Lung (tissue), 16 donors: ENCODE data around the gene PSMA6. TPM values are rescaled to one million over a fixed set of nuclear protein-coding genes. Genes with fewer than 3 reads are reported as not detected.
A peak's percentile ranks its signal among the peaks of the same experiment; 100 is the strongest.

Experiments used
- ATAC-seq: fragments of 200-7000 bp; cut with Tn5 transposase; one replicate; pipeline ENCODE4 v1.9.1; 2020; ENCODE audit warnings: moderate number of reproducible peaks; ENCODE audit not compliant: insufficient read depth, low FRiP score
- DNase-seq, 3 donors: peaks; one replicate each; pipeline ENCODE4 v3.0.0-alpha.2; 2013 to 2017
- H3K27ac ChIP-seq, 2 donors: one replicate each; pipeline ENCODE4 v1.5.1; 2013; ENCODE audit warnings: mild to moderate bottlenecking in 2 of 2, moderate library complexity in 2 of 2, control low read depth in 1 of 2, inconsistent platforms in 1 of 2, low read depth in 1 of 2, low read length in 1 of 2
- H3K27me3 ChIP-seq, 3 donors: one replicate each; pipeline ENCODE4 v1.5.1; 2013; ENCODE audit warnings: low read length in 2 of 3; ENCODE audit not compliant: control insufficient read depth in 3 of 3, insufficient read depth in 3 of 3
- H3K36me3 ChIP-seq, 4 donors: one replicate each; pipeline ENCODE4 v1.5.1; 2013; ENCODE audit warnings: low read length in 4 of 4, mild to moderate bottlenecking in 1 of 4, moderate library complexity in 1 of 4; ENCODE audit not compliant: control insufficient read depth in 4 of 4, insufficient read depth in 4 of 4
- H3K4me1 ChIP-seq, 5 donors: one replicate each; pipeline ENCODE4 v1.5.1; 2013; ENCODE audit warnings: low read length in 5 of 5, mild to moderate bottlenecking in 2 of 5, moderate library complexity in 1 of 5; ENCODE audit not compliant: control insufficient read depth in 5 of 5, insufficient read depth in 5 of 5
- H3K4me3 ChIP-seq: one replicate; pipeline ENCODE4 v1.5.1; 2013; ENCODE audit warnings: mild to moderate bottlenecking, control low read depth, moderate library complexity
- H3K9ac ChIP-seq, 2 donors: one replicate each; pipeline ENCODE4 v1.5.1; 2013; ENCODE audit warnings: low read length in 2 of 2, control low read depth in 1 of 2; ENCODE audit not compliant: insufficient read depth in 1 of 2
- H3K9me3 ChIP-seq, 4 donors: one replicate each; pipeline ENCODE4 v1.5.1; 2013; ENCODE audit warnings: low read length in 3 of 4, mild to moderate bottlenecking in 1 of 4, moderate library complexity in 1 of 4; ENCODE audit not compliant: control insufficient read depth in 4 of 4, insufficient read depth in 3 of 4
- WGBS, 2 donors: extraction: QIAGEN DNeasy Blood & Tissue Kit; methylation state at CpG; one replicate each; pipeline ENCODE4 v1.1.7; 2013; 5-methylcytosine and 5-hydroxymethylcytosine counted together
- long read RNA-seq, 5 donors: transcript quantifications; one replicate each; lab custom pipeline, GENCODE V29; 2026
- polyA plus RNA-seq, 2 donors: library from polyadenylated mRNA; stranded (reverse); fragments of 200-250 nt; gene quantifications; one replicate each; pipeline ENCODE4 v1.2.1, GENCODE V29; 2013
- total RNA-seq, 2 donors: library from RNA; depleted of rRNA in 1 of 2; stranded (reverse); fragments of >200 nt in 1 of 2; gene quantifications; one replicate each; pipeline ENCODE4 v1.2.1, GENCODE V29; 2014 to 2021
- TF ChIP-seq, protein P1 (sequence below): IDR thresholded peaks from 2 replicates; pipeline ENCODE4 v1.5.1; 2012; ENCODE audit warnings: mild to moderate bottlenecking; ENCODE audit errors: control extremely low read depth, extremely low read depth
- donor health status: control.
- donor health status: control.
- donor health status: Bipolar disorder and iron deficiency.
- donor health status: healthy.
- donor health status: DM: yes; HTN: yes; CAD: no.

The PSMA6 gene
- total RNA-seq (100 to 1,000 TPM; 119 to 217 TPM), polyA plus RNA-seq (100 to 1,000 TPM; 207 to 351 TPM)
- long read RNA-seq, donor 1, full-length matches to known transcripts, result 100 of 100 reads
- long read RNA-seq, donor 1, partial matches to known transcripts, result 0 of 100 reads
- long read RNA-seq, donor 1, other reads (novel, unspliced or antisense), result 0 of 100 reads
- long read RNA-seq, donor 2, full-length matches to known transcripts, result 41 of 46 reads
- long read RNA-seq, donor 2, partial matches to known transcripts, result 5 of 46 reads
- long read RNA-seq, donor 2, other reads (novel, unspliced or antisense), result 0 of 46 reads
- long read RNA-seq, donor 3, full-length matches to known transcripts, result 51 of 58 reads
- long read RNA-seq, donor 3, partial matches to known transcripts, result 7 of 58 reads
- long read RNA-seq, donor 3, other reads (novel, unspliced or antisense), result 0 of 58 reads
- long read RNA-seq, donor 4, full-length matches to known transcripts, result 42 of 42 reads
- long read RNA-seq, donor 4, partial matches to known transcripts, result 0 of 42 reads
- long read RNA-seq, donor 4, other reads (novel, unspliced or antisense), result 0 of 42 reads
- long read RNA-seq, donor 5, full-length matches to known transcripts, result 126 of 132 reads
- long read RNA-seq, donor 5, partial matches to known transcripts, result 6 of 132 reads
- long read RNA-seq, donor 5, other reads (novel, unspliced or antisense), result 0 of 132 reads

DNA sequence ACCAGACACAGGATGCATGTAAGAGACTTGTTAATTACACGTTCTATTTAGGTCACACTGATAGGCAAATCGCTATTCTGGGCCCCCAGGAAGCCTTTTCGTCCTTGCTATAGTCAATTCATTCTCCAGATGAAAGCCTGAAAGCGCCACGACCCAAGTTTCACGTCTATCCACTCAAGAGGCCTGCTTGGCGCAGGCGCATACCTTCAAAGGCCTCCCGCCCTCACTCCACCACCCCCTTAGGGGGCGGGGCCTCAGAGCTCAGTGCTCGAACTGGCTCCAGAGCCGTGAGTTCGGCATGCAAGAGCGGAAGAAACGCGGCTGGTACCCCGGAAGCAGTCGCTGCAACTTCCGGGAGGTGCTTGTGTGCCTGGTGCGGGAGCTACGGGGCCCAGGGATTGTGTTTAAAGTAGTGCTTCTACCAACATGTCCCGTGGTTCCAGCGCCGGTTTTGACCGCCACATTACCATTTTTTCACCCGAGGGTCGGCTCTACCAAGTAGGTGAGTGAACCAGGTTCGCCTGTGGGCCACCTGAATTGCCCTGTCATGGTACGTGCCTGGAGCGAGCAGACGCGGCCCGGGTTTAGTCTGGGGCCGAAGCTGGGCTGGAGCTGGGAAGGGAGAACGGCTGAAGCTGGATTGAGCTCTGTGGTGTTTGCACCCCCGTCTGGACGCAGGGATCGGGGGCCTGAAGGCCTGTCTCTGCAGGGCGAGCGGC is at the start of gene PSMA6:
Gene PSMA6 (plus strand): TSS at position 332 of the 719 bp plus-strand sequence. CDS start 95 bp downstream, at position 427.
- WGBS, 2 donors, result 0% methylated on average over 40 of the region's 40 CpGs
- peak; percentile 99 to 100 (median 99) for DNase-seq
- peak; percentile 99 for ATAC-seq
- TF ChIP-seq, protein P1, sequence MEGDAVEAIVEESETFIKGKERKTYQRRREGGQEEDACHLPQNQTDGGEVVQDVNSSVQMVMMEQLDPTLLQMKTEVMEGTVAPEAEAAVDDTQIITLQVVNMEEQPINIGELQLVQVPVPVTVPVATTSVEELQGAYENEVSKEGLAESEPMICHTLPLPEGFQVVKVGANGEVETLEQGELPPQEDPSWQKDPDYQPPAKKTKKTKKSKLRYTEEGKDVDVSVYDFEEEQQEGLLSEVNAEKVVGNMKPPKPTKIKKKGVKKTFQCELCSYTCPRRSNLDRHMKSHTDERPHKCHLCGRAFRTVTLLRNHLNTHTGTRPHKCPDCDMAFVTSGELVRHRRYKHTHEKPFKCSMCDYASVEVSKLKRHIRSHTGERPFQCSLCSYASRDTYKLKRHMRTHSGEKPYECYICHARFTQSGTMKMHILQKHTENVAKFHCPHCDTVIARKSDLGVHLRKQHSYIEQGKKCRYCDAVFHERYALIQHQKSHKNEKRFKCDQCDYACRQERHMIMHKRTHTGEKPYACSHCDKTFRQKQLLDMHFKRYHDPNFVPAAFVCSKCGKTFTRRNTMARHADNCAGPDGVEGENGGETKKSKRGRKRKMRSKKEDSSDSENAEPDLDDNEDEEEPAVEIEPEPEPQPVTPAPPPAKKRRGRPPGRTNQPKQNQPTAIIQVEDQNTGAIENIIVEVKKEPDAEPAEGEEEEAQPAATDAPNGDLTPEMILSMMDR, result no peak
- peaks cover 5 to 18% (median 8%) of the 10 kb centered on the region in 5 donors for H3K4me1 ChIP-seq
- H3K4me3 ChIP-seq, result peak within 1 kb of the TSS; percentile 97
- no peaks in the 10 kb centered on the region for H3K9me3 ChIP-seq
- H3K27me3 ChIP-seq, result no peaks in the 10 kb centered on the region
- peak within 1 kb of the TSS; percentile 92 to 97 for H3K27ac ChIP-seq
- H3K36me3 ChIP-seq, result peaks cover 0 to 3% (median 0%) of the 10 kb centered on the region in 4 donors
- H3K9ac ChIP-seq, result peak within 1 kb of the TSS; percentile 91 to 92

DNA sequence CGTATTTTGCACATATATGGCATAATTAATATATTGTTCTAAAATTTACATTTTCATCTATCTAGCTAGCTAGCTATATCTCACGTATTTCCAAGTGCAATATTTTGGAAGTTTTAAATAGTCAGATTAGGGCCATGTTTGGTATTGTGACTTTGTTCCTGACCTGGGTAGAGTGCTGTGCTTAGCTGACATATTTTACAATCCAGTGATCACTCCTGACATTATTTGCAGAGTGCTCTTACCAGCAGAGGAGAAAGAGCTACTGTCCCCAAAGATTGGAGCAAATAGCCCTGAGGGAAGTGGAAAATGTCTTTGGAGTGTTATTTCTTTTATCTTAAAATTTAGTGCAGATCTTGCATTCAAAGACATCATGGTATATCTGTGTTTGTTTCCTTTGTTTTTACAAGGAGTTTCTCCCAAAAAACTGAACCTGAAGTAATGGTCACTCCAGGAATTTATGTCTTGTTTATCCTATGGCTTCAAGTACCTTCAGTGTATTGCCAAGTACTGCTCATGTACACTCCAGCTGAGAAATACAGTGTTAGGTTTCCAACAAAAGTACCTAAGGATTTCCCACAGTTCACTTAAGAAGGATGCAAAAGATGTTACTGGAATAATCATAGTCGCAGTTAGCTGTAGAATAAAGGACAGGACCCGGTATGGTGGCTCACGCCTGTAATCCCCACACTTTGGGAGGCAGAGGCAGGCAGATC is 49.4 kb upstream of the PSMA6 start:
- Histone ChIP-seq H3K36me3 (peaks cover 0 to 1% (median 0%) of the 10 kb centered on the region in 4 donors), H3K27me3 (no peaks in the 10 kb centered on the region), H3K4me3 (no peak overlapping the region), H3K27ac (no peak overlapping the region), H3K4me1 (peaks cover 0 to 2% (median 0%) of the 10 kb centered on the region in 5 donors), H3K9ac (no peak overlapping the region), H3K9me3 (no peaks in the 10 kb centered on the region)
- peak; percentile 34 for ATAC-seq
- no peak for DNase-seq
- TF ChIP-seq, protein P1, result no peak
- WGBS, 2 donors, result 74 to 91% methylated on average over 5 of the region's 5 CpGs

DNA sequence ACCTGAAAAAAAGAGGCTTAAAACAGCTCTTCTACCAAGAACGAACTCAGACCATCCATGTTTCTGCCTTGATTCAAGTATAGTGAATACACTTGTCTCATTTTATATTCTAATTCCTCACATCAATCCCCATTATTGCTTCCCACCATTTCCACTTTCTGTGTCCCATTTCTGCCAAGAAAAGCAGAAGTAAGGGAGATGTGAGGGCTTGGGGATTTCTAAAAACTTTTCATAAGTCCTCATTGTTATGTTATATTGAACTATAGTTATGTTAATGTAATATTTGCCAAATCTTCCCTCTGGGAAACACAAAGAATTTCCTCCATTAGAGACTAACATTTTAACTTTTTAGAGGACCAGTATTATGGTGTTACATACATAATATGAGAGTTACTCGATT is 48.2 kb upstream of the PSMA6 start:
- Histone ChIP-seq H3K4me1 (peaks cover 0 to 6% (median 3%) of the 10 kb centered on the region in 5 donors), H3K9ac (no peak overlapping the region), H3K9me3 (no peaks in the 10 kb centered on the region), H3K27me3 (no peaks in the 10 kb centered on the region), H3K4me3 (no peak overlapping the region), H3K27ac (no peak overlapping the region), H3K36me3 (peaks cover 0 to 1% (median 0%) of the 10 kb centered on the region in 4 donors)
- TF ChIP-seq, protein P1, result no peak
- WGBS, 2 donors, result 96 to 98% methylated on average over 2 of the region's 2 CpGs
- DNase-seq, result no peak
- no peak for ATAC-seq
